Activated effector memory CD4-positive, alpha-beta T cell treated with Interleukin-2 at 50 U/mL for 16 hours (primary cell): ENCODE measurements around the gene GPR33.
"Not testable (repeated sequence)": the region's sequence is repeated elsewhere in the genome, so short reads cannot be mapped to it uniquely, and the experiment has no call there.

Experiments
- DNase-seq: peaks from one replicate; pipeline ENCODE4 v3.0.0-alpha.2; 2020

The GPR33 gene

DNA sequence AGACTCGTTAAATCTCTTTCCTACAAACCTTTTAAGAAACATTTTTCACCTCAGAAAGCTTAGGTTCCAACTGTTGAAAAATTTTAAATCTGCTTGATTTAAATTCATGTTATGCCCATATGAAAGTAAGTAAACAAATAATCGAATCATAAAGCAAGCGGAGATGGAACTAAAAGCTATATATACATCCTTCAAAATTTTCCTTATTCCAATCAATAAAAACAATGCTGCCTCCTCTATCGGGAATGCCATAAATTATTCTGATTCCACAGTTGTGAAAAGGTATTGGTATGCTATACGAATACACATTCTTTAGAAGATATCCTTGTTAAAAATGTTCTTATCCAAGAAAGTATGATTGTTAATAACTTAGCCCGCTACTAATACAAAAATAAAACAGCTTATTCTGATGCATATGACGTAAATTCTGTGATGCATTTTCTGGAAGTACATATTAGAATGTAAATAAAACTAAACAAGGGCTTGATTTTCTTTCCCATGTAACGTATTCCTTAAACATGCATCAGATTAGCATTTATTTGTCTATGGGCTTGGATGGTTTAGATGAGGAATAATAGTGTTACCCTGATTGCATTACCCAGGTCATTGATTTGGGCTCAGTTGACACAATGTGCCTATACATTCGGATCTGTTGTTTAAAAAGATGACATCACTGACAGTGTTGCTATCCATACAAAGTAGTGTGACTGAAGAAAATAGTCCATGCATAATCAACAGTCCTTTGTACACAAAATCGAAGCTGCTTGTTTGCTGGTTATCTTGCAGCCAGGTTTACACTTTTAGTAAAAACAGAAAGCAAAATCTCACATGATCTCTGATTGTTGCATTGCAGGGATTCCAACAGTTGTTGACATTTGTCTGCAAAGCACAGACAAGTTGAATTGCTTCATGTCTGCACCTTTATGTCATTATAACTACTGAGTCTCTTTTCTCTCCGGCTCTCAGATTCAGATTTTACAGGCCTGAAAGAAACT is 29.9 kb downstream of the GPR33 start:
- DNase-seq = no peak

DNA sequence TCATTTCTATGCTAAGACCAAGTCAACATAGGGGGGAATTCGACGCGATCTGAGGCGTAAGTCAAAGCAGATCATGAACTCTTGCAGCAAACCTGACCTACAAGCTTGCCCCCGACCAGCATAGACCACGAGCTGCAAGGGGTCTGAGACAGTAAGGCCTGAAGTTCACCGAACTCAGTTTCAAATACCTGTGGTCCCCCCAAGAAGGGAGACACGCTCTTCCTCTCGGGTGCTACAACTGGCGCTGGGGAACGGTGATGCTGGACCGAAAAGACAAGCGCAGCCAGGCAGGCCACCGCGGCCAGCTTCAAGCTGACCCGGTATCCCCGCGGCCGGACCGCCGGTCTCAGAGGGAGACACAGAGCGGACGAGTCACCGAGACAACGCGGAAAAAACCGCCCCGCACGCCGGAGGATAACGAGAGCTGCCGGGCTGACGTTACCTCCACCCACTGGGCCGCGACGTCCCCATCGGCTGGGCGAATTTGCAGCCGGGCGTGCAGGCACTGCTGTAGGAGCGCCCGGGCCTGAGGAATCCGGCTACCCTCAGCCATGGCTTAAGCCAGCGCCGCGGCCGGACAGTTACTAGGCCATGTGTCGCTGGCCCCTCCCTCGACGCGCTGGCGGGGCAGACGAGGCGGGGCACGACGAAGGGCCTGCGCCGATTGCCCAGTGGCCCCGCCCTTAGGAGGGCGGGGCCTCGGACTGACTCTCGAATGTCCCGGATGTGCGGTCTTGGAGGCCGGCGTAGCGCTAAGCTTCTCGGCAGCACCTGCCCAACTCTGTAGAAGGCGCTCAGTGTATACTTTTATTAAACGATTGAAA is 30.8 kb downstream of the GPR33 start, which contains the start of gene DTD2:
Gene DTD2, minus strand, starts transcription at position 666 of the 824 bp plus-strand sequence. Its CDS starts 113 bp downstream, at position 553.
- DNase-seq = peak; percentile 89

DNA sequence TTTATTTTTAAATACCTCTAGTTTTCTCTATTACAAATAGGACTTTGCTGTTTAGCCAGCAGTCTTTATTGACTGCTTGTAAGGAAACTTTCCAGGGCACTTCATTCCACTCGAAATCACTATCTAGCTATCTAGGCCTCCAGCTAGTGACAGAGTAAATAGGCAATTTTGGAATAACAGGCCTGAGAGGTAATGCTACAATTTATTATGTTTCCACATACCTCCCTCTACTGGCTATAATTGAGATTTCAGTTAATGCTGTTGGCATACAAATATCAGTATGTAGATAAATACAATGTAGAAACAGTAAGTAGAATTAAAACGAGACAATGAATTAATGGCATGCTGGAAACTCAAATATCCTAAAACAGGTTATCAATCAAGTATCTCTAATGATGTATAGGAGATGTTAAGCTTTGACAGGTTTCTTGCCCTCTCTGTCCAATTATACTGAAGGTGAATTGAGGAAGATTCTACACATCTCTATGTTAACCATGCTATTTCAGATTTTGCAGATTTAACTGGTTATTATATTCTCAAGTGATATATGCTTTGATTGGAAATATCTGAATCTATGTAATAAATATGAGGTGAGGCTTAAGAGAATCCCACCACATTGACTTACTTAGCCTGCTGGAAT is 37.7 kb downstream of the GPR33 start:
- DNase-seq = no peak

DNA sequence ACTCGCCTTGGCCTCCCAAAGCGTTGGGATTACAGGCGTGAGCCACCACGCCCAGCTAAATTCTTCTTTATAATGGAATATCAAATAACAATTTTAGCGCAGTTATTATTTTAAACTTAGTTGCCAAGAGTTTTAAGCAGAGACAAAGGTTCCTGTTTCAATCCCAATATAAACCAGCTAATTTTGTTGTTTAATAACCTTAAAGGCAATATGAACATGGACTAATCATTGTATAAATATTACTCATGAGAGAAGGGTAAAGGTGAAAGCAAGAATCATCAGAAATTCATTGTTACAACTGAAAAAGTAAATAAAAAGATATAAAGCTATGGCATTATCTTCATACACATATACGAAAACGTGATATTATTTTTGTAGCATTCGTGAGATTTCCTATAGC is 38.7 kb downstream of the GPR33 start:
- DNase-seq = no peak

DNA sequence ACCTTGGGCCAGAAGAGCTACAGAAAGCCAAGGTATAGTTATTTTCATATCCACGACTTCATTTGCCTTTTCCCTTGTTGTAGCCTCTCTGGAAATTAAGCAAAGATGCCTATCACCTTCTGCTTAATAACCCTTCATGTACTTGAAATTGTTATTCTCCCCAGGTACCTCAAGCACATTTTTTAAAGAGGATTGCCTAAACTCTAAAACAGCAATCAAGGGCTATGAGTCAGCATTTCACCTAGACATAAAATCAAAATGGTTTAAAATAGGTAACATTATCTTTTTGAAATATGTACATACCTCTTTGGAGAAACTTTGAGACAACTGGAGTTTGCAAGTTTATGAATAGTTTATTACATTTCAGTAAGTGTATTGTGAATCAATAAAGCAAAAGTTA is 42.1 kb downstream of the GPR33 start:
- DNase-seq = no peak

DNA sequence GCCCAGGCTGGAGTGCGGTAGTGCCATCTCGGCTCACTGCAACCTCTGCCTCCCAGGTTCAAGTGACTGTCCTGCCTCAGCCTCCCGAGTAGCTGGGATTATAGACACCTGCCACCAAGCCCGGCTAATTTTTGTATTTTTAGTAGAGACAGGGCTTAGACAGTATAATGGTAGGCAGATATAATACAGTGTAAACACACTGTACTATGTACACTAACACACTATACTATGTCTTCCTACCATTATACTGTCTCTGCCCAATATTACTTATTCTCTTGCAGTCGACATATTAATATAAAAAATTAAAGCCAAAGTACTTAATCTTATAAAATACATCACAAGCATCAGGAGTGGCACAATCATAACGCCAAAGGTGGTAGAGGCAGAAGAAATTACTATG is 45.6 kb downstream of the GPR33 start:
- no peak for DNase-seq

DNA sequence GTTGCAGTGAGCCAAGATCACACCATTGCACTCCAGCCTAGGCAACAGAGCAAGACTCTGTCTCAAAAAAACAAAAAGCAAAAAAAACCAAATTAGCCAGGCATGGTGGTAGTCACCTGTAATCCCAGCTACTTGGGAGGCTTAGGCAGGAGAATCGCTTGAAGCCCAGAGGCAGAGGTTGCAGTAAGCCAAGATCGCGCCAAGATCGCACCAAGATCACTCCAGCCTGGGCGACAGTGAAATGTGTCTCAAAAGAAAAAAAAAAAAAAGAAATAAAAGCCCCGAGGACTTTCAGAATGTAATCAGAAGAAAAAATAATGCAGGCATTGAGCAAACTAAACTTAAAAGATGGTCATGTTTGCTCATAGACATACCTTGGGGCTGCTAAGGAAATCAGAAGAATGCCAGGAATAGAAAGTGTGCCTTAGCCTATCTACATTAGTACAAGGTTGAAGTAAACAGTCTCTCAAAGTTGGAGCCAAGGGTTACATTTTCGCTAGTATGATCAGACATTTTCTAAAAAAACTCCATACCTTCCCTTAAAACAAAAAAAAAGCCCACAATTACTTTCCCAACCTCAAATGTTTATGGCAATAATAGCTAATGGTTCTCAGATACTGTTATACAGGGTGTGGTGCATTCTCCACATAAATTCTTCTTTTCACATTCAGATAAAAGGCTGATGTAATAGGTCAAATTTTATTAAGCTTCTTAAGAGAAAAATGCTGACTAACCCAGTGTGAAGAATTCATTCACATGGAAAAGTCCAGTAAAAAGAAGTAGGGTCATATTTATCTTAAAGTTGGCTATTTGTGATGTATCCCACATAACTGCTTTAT is 46.3 kb downstream of the GPR33 start:
- no peak for DNase-seq

DNA sequence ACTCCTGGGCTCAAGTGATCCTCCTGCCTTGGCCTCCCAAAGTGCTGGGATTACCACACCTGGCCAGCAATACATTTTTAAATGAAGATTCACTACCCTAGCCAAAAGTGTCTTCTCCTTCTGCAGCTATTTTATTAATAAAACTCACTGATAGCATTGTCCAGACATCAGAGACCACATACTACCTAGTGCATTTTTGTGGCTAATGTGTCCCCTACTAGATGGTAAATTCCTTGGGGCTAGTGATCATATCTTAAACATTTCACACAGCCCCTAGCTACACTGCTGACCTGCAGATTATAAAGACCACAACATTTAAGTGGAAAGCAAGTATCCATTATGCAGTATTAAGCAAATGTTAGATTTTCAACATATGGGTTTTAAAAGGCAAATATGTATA is 47.6 kb downstream of the GPR33 start:
- no peak for DNase-seq

DNA sequence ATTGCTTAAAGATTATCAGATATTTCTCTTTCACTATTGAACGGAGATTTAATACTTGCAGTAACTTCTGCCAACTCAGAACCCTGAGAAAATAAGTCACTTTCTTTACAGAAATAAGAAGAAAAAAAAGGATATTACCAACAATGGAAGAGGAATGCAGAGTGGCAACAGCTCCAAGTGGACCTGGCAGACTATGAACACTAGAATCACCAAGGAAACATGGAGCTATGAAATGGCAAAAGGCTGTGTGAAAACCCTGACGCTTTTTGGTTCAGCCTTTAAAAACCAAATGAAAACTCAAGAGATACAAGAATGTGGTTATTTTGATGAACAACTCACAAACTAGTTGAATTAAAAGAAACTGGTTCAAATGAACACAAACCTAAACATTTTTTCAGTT is 48.3 kb downstream of the GPR33 start:
- no peak for DNase-seq

DNA sequence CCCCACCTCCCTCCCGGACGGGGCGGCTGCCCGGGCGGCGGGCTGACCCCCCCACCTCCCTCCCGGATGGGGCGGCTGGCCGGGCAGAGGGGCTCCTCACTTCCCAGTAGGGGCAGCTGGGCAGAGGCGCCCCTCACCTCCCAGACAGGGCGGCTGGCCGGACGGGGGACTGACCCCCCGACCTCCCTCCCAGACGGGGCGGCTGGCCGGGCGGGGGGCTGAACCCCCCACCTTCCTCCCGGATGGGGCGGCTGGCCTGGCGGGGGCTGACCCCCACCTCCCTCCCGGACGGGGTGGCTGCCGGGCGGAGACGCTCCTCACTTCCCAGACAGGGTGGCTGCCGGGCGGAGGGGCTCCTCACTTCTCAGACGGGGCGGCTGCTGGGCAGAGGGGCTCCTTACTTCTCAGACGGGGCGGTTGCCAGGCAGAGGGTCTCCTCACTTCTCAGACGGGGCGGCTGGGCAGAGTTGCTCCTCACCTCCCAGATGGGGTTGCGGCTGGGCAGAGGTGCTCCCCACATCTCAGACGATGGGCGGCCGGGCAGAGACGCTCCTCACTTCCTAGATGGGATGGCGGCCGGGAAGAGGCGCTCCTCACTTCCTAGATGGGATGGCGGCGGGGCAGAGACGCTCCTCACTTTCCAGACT is 50.7 kb downstream of the GPR33 start:
- not testable (repeated sequence) for DNase-seq

DNA sequence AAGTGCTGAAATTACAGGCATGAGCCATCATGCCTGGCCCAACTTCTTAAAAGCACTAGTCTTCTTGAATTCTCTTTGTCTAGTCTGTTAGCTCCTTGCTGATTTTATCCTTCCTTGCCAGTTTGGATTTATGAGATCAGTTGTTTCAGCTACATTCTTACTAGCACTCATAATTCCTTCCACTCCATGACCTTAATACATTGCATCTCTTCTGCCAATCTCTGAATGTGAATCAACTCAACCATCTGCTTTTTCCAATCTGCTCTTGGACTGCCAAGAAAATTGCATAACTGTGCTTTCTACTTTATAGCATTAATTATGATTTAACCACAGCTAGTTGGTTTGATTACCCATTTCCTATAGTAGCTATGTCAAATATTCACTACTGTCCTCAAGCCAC is 52.6 kb downstream of the GPR33 start:
- no peak for DNase-seq
